Kidney (tissue), 14 donors: ENCODE data around the gene LDAH. TPM values are rescaled to one million over a fixed set of nuclear protein-coding genes. Genes with fewer than 3 reads are reported as not detected.

Source experiments
- DNase-seq, 5 donors: peaks; one replicate each; pipeline ENCODE4 v3.0.0-alpha.2; 2013 to 2020
- FAIRE-seq: peaks from 2 replicates; lab custom pipeline; 2012; peaks lifted over from hg19 to GRCh38; lab: Jason Lieb, UNC
- H3K27ac ChIP-seq, 2 donors: one replicate each; pipeline ENCODE4 v1.7.0; 2013; ENCODE audit warnings: low read depth in 2 of 2, low read length in 2 of 2, inconsistent platforms in 1 of 2
- H3K27me3 ChIP-seq: one replicate; pipeline ENCODE4 v1.7.1; 2013; ENCODE audit warnings: low read length, inconsistent platforms; ENCODE audit not compliant: control insufficient read depth, insufficient read depth
- H3K36me3 ChIP-seq, 3 donors: one replicate each; pipeline versions ENCODE4 v1.7.0 to v1.7.1; 2013; ENCODE audit warnings: low read length in 3 of 3, control low read depth in 1 of 3, inconsistent platforms in 1 of 3; ENCODE audit not compliant: insufficient read depth in 3 of 3, control insufficient read depth in 2 of 3
- H3K4me1 ChIP-seq, 3 donors: one replicate each; pipeline versions ENCODE4 v1.7.0 to v1.7.1; 2013; ENCODE audit warnings: low read length in 3 of 3, inconsistent platforms in 1 of 3, low read depth in 1 of 3; ENCODE audit not compliant: control insufficient read depth in 2 of 3, insufficient read depth in 2 of 3
- H3K4me3 ChIP-seq, 3 donors: one replicate each; pipeline versions ENCODE4 v1.7.0 to v1.8.1; 2013; ENCODE audit warnings: low read length in 3 of 3, control low read depth in 1 of 3, inconsistent platforms in 1 of 3
- H3K9ac ChIP-seq, 3 donors: one replicate each; pipeline versions ENCODE4 v1.7.0 to v1.7.1; 2013; ENCODE audit warnings: low read length in 3 of 3, control low read depth in 1 of 3, inconsistent platforms in 1 of 3
- H3K9me3 ChIP-seq, 3 donors: one replicate each; pipeline versions ENCODE4 v1.7.0 to v1.7.1; 2013; ENCODE audit warnings: low read length in 3 of 3, control low read depth in 1 of 3, inconsistent platforms in 1 of 3; ENCODE audit not compliant: control insufficient read depth in 2 of 3, insufficient read depth in 1 of 3
- CTCF ChIP-seq: IDR thresholded peaks from 3 replicates; pipeline ENCODE4 v1.5.1; 2012; ENCODE audit warnings: mild to moderate bottlenecking, moderate library complexity, borderline replicate concordance; ENCODE audit not compliant: insufficient read depth; ENCODE audit errors: extremely low read depth
- intact Hi-C: fragments of 100-400 bp; cut with DNase I; formaldehyde crosslinking; loops from one replicate; pipeline ENCODE4 v1.11.1; 2022
- polyA plus RNA-seq: library from polyadenylated mRNA; stranded (reverse); fragments of 350-450 nt; fragmentation: Illumina TruSeq; extraction: RNeasy Lipid Tissue Mini Kit (QIAGEN cat#74804); gene quantifications from one replicate; pipeline ENCODE4 v1.2.3, GENCODE V29; 2014; ENCODE audit warnings: low read depth, low replicate concordance; ENCODE audit not compliant: insufficient read depth
- total RNA-seq: library from RNA; stranded (reverse); fragmentation: NEBNext Ultra II Directional; extraction: Animal tissue kit (Norgen Biotek cat#: 25700); gene quantifications from one replicate; pipeline ENCODE4 v1.2.1, GENCODE V29; 2021
- donor health status: control.
- donor health status: control.
- donor health status: control.
- donor health status: control.
- donor health status: control.
- donor health status: DM: yes; HTN: yes; CAD: no.
- donor health status: Normal renal cell carcinoma (clear cell type).

LDAH gene
- total and polyA plus RNA-seq, 2 donors from 2014 or later: 15.5 to 20.4 TPM

DNA sequence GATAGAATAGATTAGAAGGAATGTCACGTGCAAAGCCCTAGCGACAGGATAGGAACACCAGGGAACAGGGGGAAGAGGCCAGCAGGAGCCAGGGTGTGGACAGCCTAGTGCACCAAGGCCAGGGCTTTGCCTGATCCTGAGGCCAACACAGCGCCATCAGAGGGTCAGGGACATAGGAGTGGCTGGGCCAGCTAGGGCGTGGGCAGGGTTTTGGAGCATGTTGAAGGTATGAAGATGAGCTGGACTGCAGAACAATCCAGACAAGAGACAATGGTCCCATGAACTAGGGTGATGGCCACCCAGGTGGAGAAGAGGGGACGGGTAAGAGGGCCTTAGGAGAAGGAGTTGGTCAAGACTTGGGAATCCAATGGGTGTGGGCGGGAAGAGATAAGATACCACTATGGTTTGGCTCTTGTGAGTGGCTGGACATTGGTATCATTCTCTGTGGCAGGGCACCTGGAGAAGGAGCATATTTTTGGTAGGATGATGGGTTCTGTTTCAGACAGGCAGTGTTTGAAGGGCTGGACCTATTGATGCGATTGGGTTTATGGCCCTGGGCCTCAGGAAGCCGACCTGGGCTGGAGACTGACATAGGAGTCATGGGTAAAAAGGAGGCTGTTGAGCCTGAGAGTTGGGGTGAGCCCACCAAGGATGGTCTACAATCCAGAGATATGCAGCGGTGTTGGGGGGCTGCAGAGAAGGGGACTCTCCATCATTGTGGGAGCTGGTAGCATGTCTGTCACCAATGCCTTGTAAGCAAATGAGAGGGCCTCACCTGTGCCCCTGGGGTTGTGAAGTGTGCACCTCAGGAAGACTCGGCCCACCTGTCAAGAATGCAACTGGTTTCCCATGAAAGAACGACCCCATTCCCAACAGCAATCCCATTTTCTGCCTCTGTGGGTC lies 170.0 kb downstream of the LDAH start:
- Histone ChIP-seq H3K36me3 (no peaks in the 10 kb centered on the region), H3K4me1 (peaks cover 2 to 24% (median 23%) of the 10 kb centered on the region in 3 donors), H3K9me3 (no peaks in the 10 kb centered on the region), H3K27me3 (no peaks in the 10 kb centered on the region), H3K27ac (no peak overlapping the region), H3K9ac (no peak overlapping the region), H3K4me3 (no peak overlapping the region)
- DNase-seq: peak in 1 of 5 donors; percentile 70
- no peak for FAIRE-seq
- intact Hi-C loops: no loop called here
- no peak for TF ChIP-seq CTCF

DNA sequence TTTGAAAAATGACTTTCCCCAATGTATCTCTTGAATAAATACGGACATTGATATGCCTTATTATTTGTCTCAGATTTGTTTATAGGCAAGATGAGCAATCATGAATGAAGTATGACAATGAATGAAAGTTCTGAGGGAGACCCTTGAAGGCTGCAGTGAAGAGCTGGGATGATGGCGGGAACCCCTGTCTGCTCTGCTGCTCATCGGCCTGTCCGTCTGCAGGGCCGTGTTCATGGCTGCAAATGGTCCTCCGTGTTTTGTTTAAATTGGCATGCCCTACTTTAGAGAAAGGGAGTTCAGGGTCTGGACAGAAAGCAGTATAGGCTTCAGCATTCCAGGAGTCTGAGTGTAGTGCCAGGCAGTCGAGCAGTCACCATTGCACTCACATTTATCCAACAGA lies 170.8 kb downstream of the LDAH start:
- FAIRE-seq: no peak
- Histone ChIP-seq H3K36me3 (no peaks in the 10 kb centered on the region), H3K27ac (no peak overlapping the region), H3K4me1 (peaks cover 2 to 27% (median 23%) of the 10 kb centered on the region in 3 donors), H3K9me3 (no peaks in the 10 kb centered on the region), H3K9ac (no peak overlapping the region), H3K27me3 (no peaks in the 10 kb centered on the region), H3K4me3 (no peak overlapping the region)
- DNase-seq: peak in 1 of 5 donors; percentile 17
- no peak for TF ChIP-seq CTCF
- intact Hi-C loops: no loop called here

DNA sequence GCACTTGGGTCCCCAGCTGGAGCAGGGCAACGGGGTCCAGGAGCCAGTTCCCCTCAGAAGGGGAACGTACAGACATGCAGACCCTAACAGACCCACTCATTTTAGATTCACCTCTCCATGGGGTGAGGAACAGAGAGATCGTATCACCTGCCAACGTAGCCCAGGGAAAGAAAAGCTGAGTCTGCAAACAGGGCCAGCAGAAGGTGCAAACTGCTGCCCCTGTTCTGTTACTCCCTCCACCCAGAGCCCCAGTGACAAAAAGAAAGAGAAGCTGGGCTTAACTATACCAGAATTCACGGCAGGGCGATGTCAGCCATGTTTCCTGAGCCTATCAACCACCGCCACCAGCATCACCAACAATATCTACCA lies 171.2 kb downstream of the LDAH start:
- intact Hi-C loops: no loop called here
- DNase-seq: no peak
- Histone ChIP-seq H3K36me3 (no peaks in the 10 kb centered on the region), H3K4me1 (peaks cover 2 to 27% (median 23%) of the 10 kb centered on the region in 3 donors), H3K9ac (peak overlapping the region in 2 of 3 donors; percentile 18 to 94), H3K4me3 (peak overlapping the region in 1 of 3 donors; percentile 91), H3K9me3 (no peaks in the 10 kb centered on the region), H3K27ac (peak overlapping the region; percentile 71 to 84), H3K27me3 (no peaks in the 10 kb centered on the region)
- TF ChIP-seq CTCF: no peak
- no peak for FAIRE-seq
